GM12878 (cell line): Measurements from ENCODE around the gene NAPEPLD. TPM values are rescaled to one million over a fixed set of nuclear protein-coding genes. Genes with fewer than 3 reads are reported as not detected.

Experiments used
- ATAC-seq: fragments of 200-7000 bp; cut with Tn5 transposase; 3 replicates; pipeline ENCODE4 v1.9.1; 2020; ENCODE audit warnings: mild to moderate bottlenecking, moderate library complexity
- BruUV-seq: library from RNA; stranded (reverse); fragments of 400-500 nt; replicated peaks from 2 replicates; lab custom pipeline; 2021; lab: Mats Ljungman, UMichigan
- CTCF ChIA-PET: fragments of 300-600 bp; sonication (Branson Sonifier 250); formaldehyde crosslinking; extraction: SDS; loops from one replicate; lab custom pipeline; 2021; ENCODE audit warnings: inconsistent platforms; lab: Yijun Ruan, JAX
- POLR2A ChIA-PET: fragments of 350-600 bp; formaldehyde crosslinking; extraction: SDS; loops from one replicate; lab custom pipeline; 2021; ENCODE audit warnings: inconsistent platforms; lab: Charles Lee
- RAD21 ChIA-PET: fragments of 300-600 bp; sonication (Branson Sonifier 250); formaldehyde crosslinking; loops from one replicate; lab custom pipeline; 2023; ENCODE audit warnings: antibody characterized with exemption; ENCODE audit not compliant: unreplicated experiment; lab: Charles Lee
- SMC1A ChIA-PET: fragments of 300-600 bp; sonication (Branson Sonifier 250); formaldehyde crosslinking; loops from one replicate; lab custom pipeline; 2023; ENCODE audit not compliant: unreplicated experiment, uncharacterized antibody; lab: Charles Lee
- DNase-seq: peaks from one replicate; pipeline ENCODE4 v3.0.0-alpha.2; 2011; ENCODE audit warnings: low read depth, low spot score
- FAIRE-seq: peaks from 3 replicates; lab custom pipeline; 2011; peaks lifted over from hg19 to GRCh38; lab: Jason Lieb, UNC
- H2AFZ ChIP-seq: 2 replicates; pipeline ENCODE4 v1.6.0; 2011; ENCODE audit warnings: low read depth, low read length, control low read depth; ENCODE audit not compliant: control insufficient read depth
- H3K27ac ChIP-seq: 2 replicates; pipeline ENCODE4 v1.5.1; 2011; ENCODE audit warnings: control low read depth; ENCODE audit not compliant: control insufficient read depth, insufficient read depth
- H3K27me3 ChIP-seq, 2 experiments: replicated peaks in 1 of 2; 2 replicates each; pipeline versions ENCODE4 v1.6.0 to v1.6.1; 2011; ENCODE audit warnings: low read length in 1 of 2; ENCODE audit not compliant: control insufficient read depth in 2 of 2, insufficient read depth in 2 of 2
- H3K36me3 ChIP-seq, 2 experiments: 2 replicates each; pipeline ENCODE4 v1.5.1; 2011; ENCODE audit warnings: low read length in 1 of 2; ENCODE audit not compliant: control insufficient read depth in 2 of 2, insufficient read depth in 2 of 2
- H3K4me1 ChIP-seq: 2 replicates; pipeline ENCODE4 v1.6.1; 2011; ENCODE audit warnings: mild to moderate bottlenecking, low read length, moderate library complexity, mixed read lengths; ENCODE audit not compliant: control insufficient read depth, insufficient read depth
- H3K4me2 ChIP-seq: 2 replicates; pipeline ENCODE4 v1.6.0; 2011; ENCODE audit warnings: control low read depth; ENCODE audit not compliant: control insufficient read depth, insufficient read depth
- H3K4me3 ChIP-seq: fragments of 200-600 bp; sonication (generic); 2 replicates; pipeline ENCODE4 v1.5.1; 2016
- H3K79me2 ChIP-seq: 2 replicates; pipeline ENCODE4 v1.6.0; 2011; ENCODE audit warnings: low read length; ENCODE audit not compliant: control insufficient read depth, insufficient read depth
- H3K9ac ChIP-seq: 2 replicates; pipeline ENCODE4 v1.8.0; 2011; ENCODE audit warnings: low read length, control low read depth, mixed read lengths; ENCODE audit not compliant: control insufficient read depth, insufficient read depth
- H3K9me3 ChIP-seq: replicated peaks from 3 replicates; pipeline ENCODE4 v1.5.1; 2011; ENCODE audit warnings: mild to moderate bottlenecking, low read length; ENCODE audit not compliant: control insufficient read depth, insufficient read depth
- H4K20me1 ChIP-seq: 2 replicates; pipeline ENCODE4 v1.6.0; 2011; ENCODE audit not compliant: control insufficient read depth, insufficient read depth
- E2F4 ChIP-seq: IDR thresholded peaks from 2 replicates; pipeline ENCODE4 v1.6.1; 2012; ENCODE audit warnings: low read depth, low read length, improper control_type of control experiment
- FOXM1 ChIP-seq: IDR thresholded peaks from 2 replicates; pipeline ENCODE4 v1.6.1; 2012; ENCODE audit warnings: low read depth, mild to moderate bottlenecking, inconsistent platforms, low read length, moderate library complexity
- IRF4 ChIP-seq: IDR thresholded peaks from 2 replicates; pipeline ENCODE4 v1.6.1; 2011; ENCODE audit warnings: low read depth, low read length
- KLF5 ChIP-seq: fragments of 450-650 bp; IDR thresholded peaks from 2 replicates; pipeline ENCODE4 v1.6.1; 2014; ENCODE audit warnings: mild to moderate bottlenecking; ENCODE audit not compliant: partially characterized antibody
- MEF2B ChIP-seq: fragments of 450-650 bp; IDR thresholded peaks from 2 replicates; pipeline ENCODE4 v1.6.1; 2018; ENCODE audit warnings: mild to moderate bottlenecking, moderate library complexity; ENCODE audit not compliant: partially characterized antibody, poor library complexity, severe bottlenecking
- NR2C1 ChIP-seq: fragments of 450-650 bp; IDR thresholded peaks from 2 replicates; pipeline ENCODE4 v1.6.1; 2017; ENCODE audit warnings: antibody characterized with exemption, mild to moderate bottlenecking, moderate library complexity
- PBX3 ChIP-seq: IDR thresholded peaks from 2 replicates; pipeline ENCODE4 v1.6.1; 2011; ENCODE audit warnings: mild to moderate bottlenecking, low read depth, low read length, moderate library complexity; ENCODE audit not compliant: insufficient replicate concordance
- SKIL ChIP-seq: fragments of 450-650 bp; IDR thresholded peaks from 2 replicates; pipeline ENCODE4 v1.6.1; 2017; ENCODE audit warnings: mild to moderate bottlenecking, low read depth, inconsistent platforms; ENCODE audit not compliant: poor library complexity, severe bottlenecking
- ZNF24 ChIP-seq: fragments of 450-650 bp; IDR thresholded peaks from 2 replicates; pipeline ENCODE4 v1.6.1; 2017; ENCODE audit warnings: antibody characterized with exemption, mild to moderate bottlenecking
- WGBS: methylation state at CpG from one replicate; pipeline ENCODE4 v1.1.6; 2016; ENCODE audit warnings: low lambda C conversion rate; ENCODE audit not compliant: insufficient replicate concordance, insufficient coverage; ENCODE audit errors: missing lambda C conversion rate; 5-methylcytosine and 5-hydroxymethylcytosine counted together
- in situ Hi-C: fragments of 300-500 bp; cut with MboI; formaldehyde crosslinking; loops from 9 replicates; pipeline ENCODE4 v1.14.3; 2018; ENCODE audit warnings: mixed read lengths
- intact Hi-C: fragments of 100-400 bp; cut with micrococcal nuclease; formaldehyde crosslinking; loops from one replicate; pipeline ENCODE4 v1.14.2; 2022; ENCODE audit not compliant: unreplicated experiment
- polyA plus RNA-seq, 11 experiments: library from polyadenylated mRNA; depleted of rRNA in 4 of 11; unstranded in 6 of 11; stranded (reverse) in 5 of 11; fragments of >200 nt; fragmentation: Nextera tagmentation in 4 of 11; fragmentation: Illumina TruSeq in 1 of 11; extraction: Ambion mirVana in 4 of 11; extraction: Trizol in 1 of 11; gene quantifications; 1 replicate in 1 of 11; 2 replicates in 10 of 11; pipeline versions ENCODE4 v1.2.1 to v1.2.3, GENCODE V29; 2011 to 2016; ENCODE audit warnings: inconsistent platforms in 2 of 11, missing spikeins in 2 of 11, low read depth in 1 of 11
- total RNA-seq, 4 experiments: library from RNA; depleted of rRNA in 3 of 4; stranded (reverse); fragments of >200 nt in 3 of 4; fragmentation: Illumina TruSeq in 1 of 4; extraction: Trizol in 1 of 4; gene quantifications; 2 replicates each; pipeline versions ENCODE4 v1.2.1 to v1.2.3, GENCODE V29; 2013 to 2021

The NAPEPLD gene
- total and polyA plus RNA-seq, 10 of the 15 experiments (the other 5 are each of a cell fraction or from before 2014, with no cell fraction given): 6.0 to 16.2 (median 8.6) TPM

- ChIA-PET RAD21 (no interaction called here), POLR2A (no interaction called here), SMC1A (no interaction called here), CTCF (no interaction called here)
- H3K27me3 ChIP-seq: no peaks in the 10 kb centered on the region
- intact Hi-C loops: no loop called here
- H3K36me3 ChIP-seq: peaks cover 4 to 6% of the 10 kb centered on the region in 2 experiments; a peak in 3 of 4 replicates
- no peak overlapping the region for H3K9ac ChIP-seq
- no peaks in the 10 kb centered on the region for H4K20me1 ChIP-seq
- no peak overlapping the region for H3K27ac ChIP-seq
- H3K4me3 ChIP-seq: no peak overlapping the region
- ATAC-seq: no peak
- no peaks in the 10 kb centered on the region for H3K9me3 ChIP-seq
- no TSS peak for BruUV-seq
- no peaks in the 10 kb centered on the region for H3K4me1 ChIP-seq
- in situ Hi-C loops: no loop called here
- no peak for DNase-seq
- H3K4me2 ChIP-seq: no peak overlapping the region
- H3K79me2 ChIP-seq: no peaks in the 10 kb centered on the region
- no peak for FAIRE-seq
- 100% methylated on average over 1 of the region's 1 CpG for WGBS
- no peak overlapping the region for H2AFZ ChIP-seq
- TF ChIP-seq KLF5: no peak
- TF ChIP-seq MEF2B: no peak
- TF ChIP-seq, all 136 proteins: peak for 0
Observed at GRCh38 chr7:103116511-103116910, 32.4 kb downstream of the NAPEPLD start.

- CTCF ChIA-PET: no interaction called here
Observed at GRCh38 chr7:103115771-103116170, 33.1 kb downstream of the NAPEPLD start.

More at GRCh38 chr7:103115771-103116170, 33.1 kb downstream of the NAPEPLD start:
- TF ChIP-seq ZNF24 (no peak), NR2C1 (no peak), IRF4 (no peak), E2F4 (no peak), SKIL (no peak), PBX3 (no peak), FOXM1 (no peak)
- Histone ChIP-seq H3K4me2 (no peak overlapping the region), H3K27ac (no peak overlapping the region), H3K79me2 (no peaks in the 10 kb centered on the region), H3K9me3 (no peaks in the 10 kb centered on the region), H3K4me3 (no peak overlapping the region), H3K27me3 (no peaks in the 10 kb centered on the region), H4K20me1 (no peaks in the 10 kb centered on the region), H2AFZ (no peak overlapping the region), H3K4me1 (no peaks in the 10 kb centered on the region), H3K9ac (no peak overlapping the region), H3K36me3 (peaks cover 2 to 4% of the 10 kb centered on the region in 2 experiments; a peak in 3 of 4 replicates)
- RAD21 ChIA-PET: interaction anchor here (0.6 kb wide), 1 partner anchor 54 kb away, joined by 3 read pairs; no protein-coding TSS in a partner anchor
- no TSS peak for BruUV-seq
- 100% methylated on average over 4 of the region's 4 CpGs for WGBS
- no peak for FAIRE-seq
- SMC1A ChIA-PET: interaction anchor here (1.2 kb wide), 1 partner anchor 13 kb away, joined by 3 read pairs; no protein-coding TSS in a partner anchor
- ATAC-seq: no peak
- POLR2A ChIA-PET: no interaction called here
- intact Hi-C loops (no loop called here), in situ Hi-C loops (no loop called here)
- no peak for DNase-seq
